Measurements from ENCODE around the gene NDUFV1.
"Not testable (repeated sequence)": the region's sequence is repeated elsewhere in the genome, so short reads cannot be mapped to it uniquely, and the experiment has no call there.

Gene NDUFV1

GRCh38 chr11:67611704-67612587 is 5.2 kb downstream of the NDUFV1 start:
- DNase-seq (ENCODE audit: low read depth): no peak

DNA sequence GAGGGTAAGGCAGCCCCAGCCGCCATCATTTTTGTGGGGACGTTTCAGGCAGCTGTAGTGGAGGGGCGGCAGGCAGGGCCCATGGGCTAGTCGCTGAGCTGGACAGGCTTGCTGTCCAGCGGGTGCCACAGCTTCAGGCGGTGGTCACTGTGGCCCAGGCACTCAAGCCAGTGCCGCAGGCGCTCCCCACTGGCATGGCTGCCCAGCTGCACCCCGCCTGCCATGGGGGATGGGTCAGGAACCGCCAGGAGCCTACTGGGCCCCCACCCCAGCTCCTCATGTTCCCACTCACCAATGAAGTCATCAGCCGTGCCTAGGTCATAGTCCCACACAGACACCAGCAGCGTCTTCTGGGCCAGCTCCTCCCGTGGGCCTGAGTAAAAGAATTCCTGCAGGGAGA is 6.0 kb downstream of the NDUFV1 start:
- no peak for DNase-seq (ENCODE audit: low read depth)

DNA sequence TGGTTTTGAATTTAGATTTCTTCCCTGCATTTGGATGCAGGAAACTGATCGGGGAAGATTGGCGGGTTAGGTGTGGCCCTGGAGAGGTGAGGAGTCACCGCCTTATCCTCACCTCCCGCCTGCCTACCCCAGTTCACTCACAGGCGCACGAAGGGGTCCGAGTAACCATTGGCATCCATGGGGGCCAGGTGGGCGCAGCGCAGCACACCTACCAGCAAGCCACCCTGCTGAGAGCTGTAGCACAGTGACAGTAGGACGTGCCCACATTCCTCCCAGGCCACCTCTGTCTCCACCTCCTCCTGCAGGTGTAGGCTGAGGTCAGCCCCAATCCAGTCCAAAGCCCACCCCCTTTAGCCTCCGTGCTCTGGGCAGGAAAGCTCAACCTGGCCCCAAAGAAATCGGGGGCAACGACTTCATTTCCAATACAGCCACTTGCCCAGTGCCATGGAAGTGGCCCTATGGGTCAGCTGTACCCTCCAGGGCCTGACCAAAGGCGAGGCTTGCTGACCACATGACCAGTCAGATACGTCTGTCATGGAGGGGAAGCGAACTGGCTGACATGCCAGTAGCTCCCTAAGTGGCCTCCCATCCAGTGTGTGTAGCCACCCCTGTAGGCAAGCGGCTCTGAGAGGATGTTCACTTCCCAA is 6.7 kb downstream of the NDUFV1 start:
- DNase-seq (ENCODE audit: low read depth): no peak

GRCh38 chr11:67613960-67614715 is 7.4 kb downstream of the NDUFV1 start:
- peak; percentile 73 for DNase-seq (ENCODE audit: low read depth)

- peak; percentile 31 for DNase-seq (ENCODE audit: low read depth)
Measured at GRCh38 chr11:67614730-67615714, 8.3 kb downstream of the NDUFV1 start.

DNA sequence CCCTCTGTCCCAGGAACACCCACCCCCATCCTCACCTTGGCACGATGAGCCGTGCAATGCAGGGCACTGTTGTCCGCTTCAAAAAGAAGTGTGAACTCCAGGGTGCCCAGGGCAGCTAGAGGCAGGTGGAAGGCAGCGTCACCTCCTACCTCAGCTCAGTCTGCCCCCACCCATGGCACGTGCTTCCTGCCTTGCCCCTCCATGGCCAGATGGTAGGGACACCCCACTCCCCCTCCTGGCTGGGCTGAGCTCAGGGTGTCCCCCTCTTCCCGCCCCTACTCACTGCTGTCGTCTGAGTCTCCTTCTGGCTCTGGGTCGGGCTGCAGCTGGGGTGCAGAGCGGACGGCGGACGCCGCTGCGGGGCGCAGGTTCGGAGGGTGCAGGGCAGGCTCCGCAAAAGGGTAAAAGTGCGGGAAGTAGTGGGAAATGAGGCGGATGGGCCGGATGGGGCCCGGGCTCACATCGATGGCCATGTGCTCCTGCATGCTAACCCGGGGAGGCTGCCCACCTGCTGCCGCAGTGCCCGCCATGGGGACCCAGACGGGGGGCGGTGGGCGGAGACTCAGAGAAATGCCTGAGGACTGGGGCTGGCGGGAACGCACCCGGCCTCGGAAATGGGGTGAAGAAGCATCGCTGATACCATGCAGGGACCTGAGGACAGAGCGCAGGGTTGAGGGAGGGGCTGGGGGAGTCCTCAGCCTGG is 9.1 kb downstream of the NDUFV1 start:
- no peak for DNase-seq (ENCODE audit: low read depth)

DNA sequence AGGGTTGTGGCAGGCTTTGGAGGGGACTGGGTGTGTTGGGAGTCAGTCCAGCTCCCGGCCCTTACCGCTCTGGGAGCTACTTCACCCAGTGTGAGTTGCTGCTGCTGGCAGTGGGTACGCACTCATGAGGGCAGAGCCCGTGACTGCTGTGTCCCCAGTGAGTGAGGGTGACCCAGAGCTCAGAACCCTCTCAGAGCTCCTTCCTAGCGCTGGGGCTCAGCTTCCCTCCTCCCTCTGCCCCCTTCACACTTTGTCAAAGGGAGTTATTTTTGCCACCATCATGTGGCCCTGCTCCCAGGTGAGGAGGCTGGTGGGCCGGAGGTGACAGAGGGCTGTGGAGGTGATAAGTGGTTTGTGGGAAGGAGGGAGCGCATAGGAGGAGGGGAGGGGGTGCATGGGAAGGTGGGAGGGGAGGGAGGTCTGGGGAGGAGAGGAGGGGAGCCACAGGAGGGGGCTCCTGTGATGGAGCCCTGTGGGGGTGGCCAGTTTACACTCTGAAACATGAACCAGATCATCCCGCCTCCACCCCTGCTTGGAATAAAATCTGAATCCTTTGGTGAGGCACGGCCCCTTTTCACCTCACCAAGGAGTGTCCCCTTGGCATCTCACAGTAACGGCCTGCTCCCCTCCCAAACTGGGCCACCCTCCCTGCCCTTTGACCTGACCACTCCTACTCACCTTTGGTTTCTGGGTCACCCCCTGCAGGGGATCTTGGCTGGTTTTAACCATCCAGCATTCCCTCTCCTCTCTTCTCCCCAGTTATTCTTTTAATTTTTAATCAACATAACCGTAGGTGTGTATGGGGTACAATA is 9.9 kb downstream of the NDUFV1 start:
- DNase-seq (ENCODE audit: low read depth): no peak

DNA sequence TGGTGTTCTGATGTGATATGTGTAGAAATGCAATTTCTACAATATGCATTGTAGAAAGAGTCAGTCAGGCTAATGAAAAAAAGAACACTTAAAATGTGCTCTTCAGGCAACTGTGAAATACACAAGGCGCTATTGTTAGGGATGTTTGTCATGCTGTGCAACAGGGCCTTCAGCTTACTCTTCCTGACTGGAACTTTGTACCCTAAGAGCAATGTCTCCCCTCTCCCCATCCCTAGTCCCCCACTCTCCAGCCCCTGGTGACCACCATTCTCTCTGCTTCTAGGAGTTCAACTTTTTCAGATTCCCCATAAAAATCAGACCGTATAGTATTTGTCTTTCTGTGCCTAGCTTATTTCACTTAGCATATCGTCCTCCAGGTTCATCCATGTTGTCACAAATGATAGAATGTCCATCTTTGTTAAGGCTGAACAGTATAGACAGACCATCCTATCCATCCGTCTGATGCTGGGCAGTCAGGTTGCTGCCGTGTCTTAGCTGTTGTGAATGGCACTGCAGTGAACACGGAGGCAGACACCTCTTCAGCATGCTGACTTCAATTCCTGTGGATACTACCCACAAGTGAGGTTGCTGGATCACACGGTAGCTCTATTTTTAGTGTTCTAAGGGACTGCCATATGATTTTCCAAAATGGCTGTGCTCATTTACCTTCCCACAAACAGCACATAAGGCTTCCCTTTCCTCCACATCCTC is 10.7 kb downstream of the NDUFV1 start:
- DNase-seq (ENCODE audit: low read depth): no peak

- DNase-seq (ENCODE audit: low read depth): not testable (repeated sequence)
Measured at GRCh38 chr11:67618901-67619659, 12.3 kb downstream of the NDUFV1 start.

- not testable (repeated sequence) for DNase-seq (ENCODE audit: low read depth)
Measured at GRCh38 chr11:67619683-67620618, 13.2 kb downstream of the NDUFV1 start.

- DNase-seq (ENCODE audit: low read depth): not testable (repeated sequence)
Measured at GRCh38 chr11:67620621-67621020, 13.9 kb downstream of the NDUFV1 start.

DNA sequence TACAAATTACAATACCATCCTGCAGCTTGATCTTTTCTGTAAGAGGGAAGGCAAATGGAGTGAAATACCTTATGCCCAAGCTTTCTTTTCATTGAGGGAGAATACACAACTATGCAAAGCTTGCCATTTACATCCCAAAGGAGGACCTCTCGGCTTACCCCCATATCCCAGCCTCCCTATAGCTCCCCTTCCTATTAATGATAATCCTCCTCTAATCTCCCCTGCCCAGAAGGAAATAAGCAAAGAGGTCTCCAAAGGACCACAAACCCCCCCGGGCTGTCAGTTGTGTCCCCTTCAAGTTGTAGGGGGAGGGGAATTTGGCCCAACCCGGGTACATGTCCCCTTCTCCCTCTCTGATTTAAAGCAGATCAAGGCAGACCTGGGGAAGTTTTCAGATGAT is 15.2 kb downstream of the NDUFV1 start:
- DNase-seq (ENCODE audit: low read depth): not testable (repeated sequence)

DNA sequence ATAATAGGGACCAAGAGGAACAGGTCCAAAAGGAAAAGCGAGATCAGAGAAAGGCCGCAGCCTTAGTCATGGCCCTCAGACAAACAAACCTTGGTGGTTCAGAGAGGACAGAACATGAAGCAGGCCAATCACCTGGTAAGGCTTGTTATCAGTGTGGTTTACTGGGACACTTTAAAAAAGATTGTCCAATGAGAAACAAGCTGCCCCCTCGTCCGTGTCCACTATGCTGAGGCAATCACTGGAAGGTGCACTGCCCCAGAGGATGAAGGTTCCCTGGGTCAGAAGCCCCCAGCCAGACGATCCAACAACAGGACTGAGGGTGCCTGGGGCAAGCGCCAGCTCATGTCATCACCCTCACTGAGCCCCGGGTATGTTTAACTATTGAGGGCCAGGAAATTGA is 16.2 kb downstream of the NDUFV1 start:
- not testable (repeated sequence) for DNase-seq (ENCODE audit: low read depth)

DNA sequence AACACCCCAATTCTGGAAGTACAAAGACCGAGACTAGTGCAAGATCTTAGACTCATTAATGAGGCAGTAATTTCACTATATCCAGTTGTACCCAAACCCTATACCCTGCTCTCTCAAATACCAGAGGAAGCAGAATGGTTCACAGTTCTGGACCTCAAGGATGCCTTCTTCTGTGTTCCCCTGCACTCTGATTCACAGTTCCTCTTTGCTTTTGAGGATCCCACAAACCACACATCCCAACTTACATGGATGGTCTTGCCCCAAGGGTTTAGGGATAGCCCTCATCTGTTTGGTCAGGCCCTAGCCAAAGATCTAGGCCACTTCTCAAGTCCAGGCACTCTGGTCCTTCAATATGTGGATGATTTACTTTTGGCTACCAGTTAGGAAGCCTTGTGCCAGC is 17.1 kb downstream of the NDUFV1 start:
- not testable (repeated sequence) for DNase-seq (ENCODE audit: low read depth)

- DNase-seq (ENCODE audit: low read depth): not testable (repeated sequence)
Measured at GRCh38 chr11:67626131-67626833, 19.5 kb downstream of the NDUFV1 start.

- no peak for DNase-seq (ENCODE audit: low read depth)
Measured at GRCh38 chr11:67626970-67627369, 20.2 kb downstream of the NDUFV1 start.

GRCh38 chr11:67627441-67627811 is 20.7 kb downstream of the NDUFV1 start:
- no peak for DNase-seq (ENCODE audit: low read depth)

Measured in activated T-helper 9 cell treated with anti-CD3 and anti-CD28 coated beads, Interleukin-2, amount 50 U/mL, for 16 hours (primary cell).